Caki2 (cell line): ENCODE results near the gene NRXN2. TPM values are rescaled to one million over a fixed set of nuclear protein-coding genes. Genes with fewer than 3 reads are reported as not detected.
"Not testable (repeated sequence)": the region's sequence is repeated elsewhere in the genome, so short reads cannot be mapped to it uniquely, and the experiment has no call there.

ENCODE experiments used
- DNase-seq: peaks from one replicate; pipeline ENCODE4 v3.0.0-alpha.2; 2015; ENCODE audit warnings: low read depth
- in situ Hi-C: cut with HindIII; loops from 2 replicates; pipeline ENCODE4 v1.10.0; 2016; ENCODE audit warnings: low sequenced_read_pairs, low pct_unique_long_range_greater_than_20kb, mixed read lengths
- total RNA-seq: library from RNA; depleted of rRNA; stranded (reverse); fragments of >200 nt; shearing (Covaris generic); gene quantifications from 2 replicates; pipeline ENCODE4 v1.2.3, GENCODE V29; 2014; ENCODE audit warnings: low replicate concordance

Gene NRXN2
- total RNA-seq, 1 experiment from 2014 or later = 2.2 TPM

GRCh38 chr11:64571050-64571409, 152.0 kb downstream of the NRXN2 start:
- in situ Hi-C loops = no loop called here
- DNase-seq = no peak

- in situ Hi-C loops = no loop called here
Measured at GRCh38 chr11:64570341-64570740, 152.7 kb downstream of the NRXN2 start.

GRCh38 chr11:64569300-64569970, 153.6 kb downstream of the NRXN2 start:
- DNase-seq = no peak
- in situ Hi-C loops = no loop called here

More at GRCh38 chr11:64570341-64570740, 152.7 kb downstream of the NRXN2 start:
- DNase-seq = no peak

GRCh38 chr11:64568584-64569140, 154.3 kb downstream of the NRXN2 start:
- in situ Hi-C loops = no loop called here
- DNase-seq = no peak

- in situ Hi-C loops = no loop called here
Measured at GRCh38 chr11:64568041-64568571, 154.9 kb downstream of the NRXN2 start.

GRCh38 chr11:64566915-64567891, 155.8 kb downstream of the NRXN2 start:
- no peak for DNase-seq
- in situ Hi-C loops = no loop called here

More at GRCh38 chr11:64568041-64568571, 154.9 kb downstream of the NRXN2 start:
- no peak for DNase-seq

- peak; percentile 61 for DNase-seq
- in situ Hi-C loops = no loop called here
Measured at GRCh38 chr11:64566042-64566914, 156.7 kb downstream of the NRXN2 start.

- in situ Hi-C loops = no loop called here
- no peak for DNase-seq
Measured at GRCh38 chr11:64564947-64565889, 157.8 kb downstream of the NRXN2 start.

- DNase-seq = no peak
- in situ Hi-C loops = no loop called here
Measured at GRCh38 chr11:64564419-64564818, 158.6 kb downstream of the NRXN2 start.

- no peak for DNase-seq
- in situ Hi-C loops = no loop called here
Measured at GRCh38 chr11:64563966-64564365, 159.0 kb downstream of the NRXN2 start.

GRCh38 chr11:64562723-64563351, 160.2 kb downstream of the NRXN2 start:
- in situ Hi-C loops = no loop called here
- DNase-seq = no peak

GRCh38 chr11:64561984-64562722, 160.8 kb downstream of the NRXN2 start:
- in situ Hi-C loops = no loop called here
- DNase-seq = no peak

- in situ Hi-C loops, DNase-seq: not testable (repeated sequence)
Measured at GRCh38 chr11:64561429-64561828, 161.6 kb downstream of the NRXN2 start.

- in situ Hi-C loops = no loop called here
- DNase-seq = no peak
Measured at GRCh38 chr11:64560941-64561340, 162.1 kb downstream of the NRXN2 start.

GRCh38 chr11:64560139-64560771, 162.7 kb downstream of the NRXN2 start:
- no peak for DNase-seq
- in situ Hi-C loops = no loop called here
